Esophagus (tissue), 2 donors: ENCODE results near the gene MTHFS. TPM values are rescaled to one million over a fixed set of nuclear protein-coding genes. Genes with fewer than 3 reads are reported as not detected.
"Not testable (repeated sequence)": the region's sequence is repeated elsewhere in the genome, so short reads cannot be mapped to it uniquely, and the experiment has no call there.

Experiments used
- H3K27ac ChIP-seq, 2 donors: one replicate each; pipeline ENCODE4 v1.5.1; 2013; ENCODE audit warnings: low read depth in 2 of 2, mild to moderate bottlenecking in 2 of 2, inconsistent platforms in 1 of 2, low read length in 1 of 2, moderate library complexity in 1 of 2
- H3K27me3 ChIP-seq, 2 donors: one replicate each; pipeline ENCODE4 v1.6.1; 2013; ENCODE audit warnings: low read length in 2 of 2, control low read depth in 1 of 2, mild to moderate bottlenecking in 1 of 2; ENCODE audit not compliant: insufficient read depth in 2 of 2, control insufficient read depth in 1 of 2
- H3K36me3 ChIP-seq, 2 donors: one replicate each; pipeline ENCODE4 v1.6.1; 2013; ENCODE audit warnings: low read length in 1 of 2; ENCODE audit not compliant: control insufficient read depth in 2 of 2, insufficient read depth in 2 of 2
- H3K4me1 ChIP-seq, 2 donors: one replicate each; pipeline ENCODE4 v1.6.1; 2013; ENCODE audit warnings: low read length in 1 of 2; ENCODE audit not compliant: control insufficient read depth in 2 of 2, insufficient read depth in 2 of 2
- H3K4me3 ChIP-seq, 2 donors: one replicate each; pipeline ENCODE4 v1.5.1; 2013; ENCODE audit warnings: low read length in 2 of 2, mild to moderate bottlenecking in 2 of 2, low read depth in 1 of 2, moderate library complexity in 1 of 2
- H3K9me3 ChIP-seq, 2 donors: one replicate each; pipeline ENCODE4 v1.6.1; 2013; ENCODE audit warnings: mild to moderate bottlenecking in 2 of 2, low read depth in 1 of 2, low read length in 1 of 2, moderate library complexity in 1 of 2; ENCODE audit not compliant: control insufficient read depth in 2 of 2, insufficient read depth in 1 of 2
- WGBS, 2 donors: extraction: QIAGEN DNeasy Blood & Tissue Kit; methylation state at CpG; one replicate each; pipeline ENCODE4 v1.1.7; 2013; 5-methylcytosine and 5-hydroxymethylcytosine counted together
- polyA plus RNA-seq, 2 donors: library from polyadenylated mRNA; stranded (reverse); fragments of 200-250 nt; gene quantifications; one replicate each; pipeline ENCODE4 v1.2.3, GENCODE V29; 2013
- donor health status: healthy with polysubstance abuse.
- donor health status: Bipolar disorder and iron deficiency.

MTHFS gene
- polyA plus RNA-seq, 2 donors, result 17.1 to 32.8 TPM

GRCh38 chr15:79918278-79918677, 21.5 kb upstream of the MTHFS start:
- H3K4me1 ChIP-seq, result no peaks in the 10 kb centered on the region
- no peak overlapping the region for H3K4me3 ChIP-seq
- peaks cover 0 to 3% of the 10 kb centered on the region in 2 donors for H3K36me3 ChIP-seq
- H3K9me3 ChIP-seq, result peaks cover 21 to 22% of the 10 kb centered on the region in 2 donors
- no peak overlapping the region for H3K27ac ChIP-seq
- WGBS, 2 donors, result 96 to 97% methylated on average over 11 of the region's 11 CpGs
- H3K27me3 ChIP-seq, result no peaks in the 10 kb centered on the region

- Histone ChIP-seq H3K4me3 (no peak overlapping the region), H3K4me1 (no peaks in the 10 kb centered on the region), H3K9me3 (peaks cover 21 to 22% of the 10 kb centered on the region in 2 donors), H3K36me3 (peaks cover 0 to 3% of the 10 kb centered on the region in 2 donors), H3K27ac (no peak overlapping the region), H3K27me3 (no peaks in the 10 kb centered on the region)
- WGBS, 2 donors, result 69 to 89% methylated on average over 3 of the region's 3 CpGs
These were observed 19.8 kb upstream of the MTHFS start for GRCh38 chr15:79916502-79917132.

- WGBS, 2 donors, result 92 to 94% methylated on average over 3 of the region's 3 CpGs
- H3K36me3 ChIP-seq, H3K27ac ChIP-seq, H3K4me1 ChIP-seq, H3K27me3 ChIP-seq, H3K4me3 ChIP-seq: not testable (repeated sequence)
- H3K9me3 ChIP-seq, result peaks cover 20 to 22% of the 10 kb centered on the region in 2 donors
These were observed 19.1 kb upstream of the MTHFS start for GRCh38 chr15:79915776-79916501.

GRCh38 chr15:79914728-79915127, 17.9 kb upstream of the MTHFS start:
- no peak overlapping the region for H3K27ac ChIP-seq
- H3K9me3 ChIP-seq, result peaks cover 16 to 18% of the 10 kb centered on the region in 2 donors
- H3K27me3 ChIP-seq, result no peaks in the 10 kb centered on the region
- no peaks in the 10 kb centered on the region for H3K4me1 ChIP-seq
- peaks cover 0 to 3% of the 10 kb centered on the region in 2 donors for H3K36me3 ChIP-seq
- H3K4me3 ChIP-seq, result no peak overlapping the region

- not testable (repeated sequence) for H3K4me3 ChIP-seq, H3K36me3 ChIP-seq, H3K27ac ChIP-seq, H3K27me3 ChIP-seq, H3K9me3 ChIP-seq, H3K4me1 ChIP-seq
- WGBS, 2 donors, result 83 to 91% methylated on average over 4 of the region's 4 CpGs
These were observed 12.9 kb upstream of the MTHFS start for GRCh38 chr15:79909556-79910335.

- H3K36me3 ChIP-seq, result no peaks in the 10 kb centered on the region
- H3K27me3 ChIP-seq, result no peaks in the 10 kb centered on the region
- WGBS, 2 donors, result 86 to 92% methylated on average over 4 of the region's 4 CpGs
- H3K4me3 ChIP-seq, result no peak overlapping the region
- H3K4me1 ChIP-seq, result no peaks in the 10 kb centered on the region
- H3K27ac ChIP-seq, result no peak overlapping the region
- no peaks in the 10 kb centered on the region for H3K9me3 ChIP-seq
These were observed 7.5 kb upstream of the MTHFS start for GRCh38 chr15:79904271-79904670.

- Histone ChIP-seq H3K27me3 (no peaks in the 10 kb centered on the region), H3K4me1 (no peaks in the 10 kb centered on the region), H3K36me3 (no peaks in the 10 kb centered on the region), H3K27ac (no peak overlapping the region), H3K9me3 (no peaks in the 10 kb centered on the region), H3K4me3 (no peak overlapping the region)
- 79 to 80% methylated on average over 1 of the region's 1 CpG for WGBS, 2 donors
These were observed 6.8 kb upstream of the MTHFS start for GRCh38 chr15:79903626-79904025.

GRCh38 chr15:79903144-79903543, 6.3 kb upstream of the MTHFS start:
- H3K36me3 ChIP-seq, result no peaks in the 10 kb centered on the region
- H3K9me3 ChIP-seq, result no peaks in the 10 kb centered on the region
- H3K4me3 ChIP-seq, result no peak overlapping the region
- no peaks in the 10 kb centered on the region for H3K27me3 ChIP-seq
- 88 to 91% methylated on average over 2 of the region's 2 CpGs for WGBS, 2 donors
- no peaks in the 10 kb centered on the region for H3K4me1 ChIP-seq
- H3K27ac ChIP-seq, result no peak overlapping the region

- H3K36me3 ChIP-seq, result no peaks in the 10 kb centered on the region
- no peaks in the 10 kb centered on the region for H3K9me3 ChIP-seq
- H3K27ac ChIP-seq, result no peak overlapping the region
- 72 to 81% methylated on average over 1 of the region's 1 CpG for WGBS, 2 donors
- no peaks in the 10 kb centered on the region for H3K27me3 ChIP-seq
- H3K4me1 ChIP-seq, result peaks cover 0 to 1% of the 10 kb centered on the region in 2 donors
- no peak overlapping the region for H3K4me3 ChIP-seq
These were observed 5.1 kb upstream of the MTHFS start for GRCh38 chr15:79901958-79902357.
